ENCODE data around the gene CD40.

Gene CD40

GRCh38 chr20:46123482-46124245 lies 5.5 kb downstream of the CD40 start:
- no peak for DNase-seq

GRCh38 chr20:46126440-46127056 lies 8.4 kb downstream of the CD40 start:
- DNase-seq = no peak

- no peak for DNase-seq
These were observed 9.4 kb downstream of the CD40 start for GRCh38 chr20:46127396-46128010.

- peak; percentile 62 for DNase-seq
These were observed 10.4 kb downstream of the CD40 start for GRCh38 chr20:46128310-46129151.

GRCh38 chr20:46129955-46130481 lies 11.9 kb downstream of the CD40 start:
- peak; percentile 35 for DNase-seq

- peak; percentile 43 for DNase-seq
These were observed 12.4 kb downstream of the CD40 start for GRCh38 chr20:46130534-46130933.

GRCh38 chr20:46131396-46131795 lies 13.3 kb downstream of the CD40 start:
- no peak for DNase-seq

- peak; percentile 54 for DNase-seq
These were observed 14.6 kb downstream of the CD40 start for GRCh38 chr20:46132705-46133120.

- DNase-seq = no peak
These were observed 16.0 kb downstream of the CD40 start for GRCh38 chr20:46133886-46134654.

GRCh38 chr20:46134716-46135115 lies 16.6 kb downstream of the CD40 start:
- DNase-seq = no peak

- no peak for DNase-seq
These were observed 17.9 kb downstream of the CD40 start for GRCh38 chr20:46135856-46136633.

- no peak for DNase-seq
These were observed 19.7 kb downstream of the CD40 start for GRCh38 chr20:46137816-46138215.

GRCh38 chr20:46139266-46139889 lies 21.3 kb downstream of the CD40 start:
- DNase-seq = no peak

GRCh38 chr20:46139908-46140482 lies 21.9 kb downstream of the CD40 start:
- peak; percentile 69 for DNase-seq

- no peak for DNase-seq
These were observed 24.0 kb downstream of the CD40 start for GRCh38 chr20:46142124-46142523.

GRCh38 chr20:46144432-46145025 lies 26.4 kb downstream of the CD40 start:
- no peak for DNase-seq

- DNase-seq = peak; percentile 27
These were observed 27.6 kb downstream of the CD40 start for GRCh38 chr20:46145713-46146112.

GRCh38 chr20:46148313-46149208 lies 30.4 kb downstream of the CD40 start:
- DNase-seq = no peak

GRCh38 chr20:46150943-46151342 lies 32.8 kb downstream of the CD40 start:
- DNase-seq = no peak

Data from NCI-H1092 treated with DMSO at 0.1 percent for 48 hours (cell line).